Measurements from ENCODE around the gene NDUFAF7.

- TF ChIP-seq YY1 (IDR thresholded peaks at IDR 0.05; ENCODE audit: borderline replicate concordance in 1 of 3, control insufficient read depth in 1 of 3, extremely low read depth in 1 of 3, insufficient read depth in 3 of 3, insufficient read length in 1 of 3, insufficient replicate concordance in 2 of 3, low read depth in 1 of 3, low read length in 2 of 3) (no peak), BRD4 (IDR thresholded peaks at IDR 0.05) (no peak), EGR1 (conservative IDR thresholded peaks at IDR 0.05) (no peak), RCOR1 (IDR thresholded peaks at IDR 0.05; ENCODE audit: borderline replicate concordance in 1 of 2, low read depth in 2 of 2, low read length in 2 of 2) (no peak), KLF16 (IDR thresholded peaks at IDR 0.05) (no peak), SMARCA5 (IDR thresholded peaks at IDR 0.05) (no peak), MAX (CRISPR knock-in tag; IDR thresholded peaks at IDR 0.05) (no peak), POLR2A (conservative IDR thresholded peaks at IDR 0.05) (no peak), MYBL2 (IDR thresholded peaks at IDR 0.05; ENCODE audit: low read depth) (no peak), MYBL2 (CRISPR knock-in tag; IDR thresholded peaks at IDR 0.05; ENCODE audit: borderline replicate concordance) (no peak), ATF2 (CRISPR knock-in tag; IDR thresholded peaks at IDR 0.05) (no peak)
These were observed 32.8 kb upstream of the NDUFAF7 start for GRCh38 chr2:37198681-37199065.

Data from K562 (cell line).